HG03558 (cell line): Measurements from ENCODE around the gene LIPN.

ENCODE experiments used
- ATAC-seq: cut with Tn5 transposase; IDR thresholded peaks from one replicate; pipeline ENCODE4 v1.9.1; 2021; ENCODE audit warnings: moderate number of reproducible peaks; ENCODE audit not compliant: unreplicated experiment; ENCODE audit errors: extremely low read depth

The LIPN gene

GRCh38 chr10:88781206-88781605 lies 21.4 kb downstream of the LIPN start:
- ATAC-seq, result no peak

- ATAC-seq, result no peak
Observed at GRCh38 chr10:88782222-88782621, 22.4 kb downstream of the LIPN start.

DNA sequence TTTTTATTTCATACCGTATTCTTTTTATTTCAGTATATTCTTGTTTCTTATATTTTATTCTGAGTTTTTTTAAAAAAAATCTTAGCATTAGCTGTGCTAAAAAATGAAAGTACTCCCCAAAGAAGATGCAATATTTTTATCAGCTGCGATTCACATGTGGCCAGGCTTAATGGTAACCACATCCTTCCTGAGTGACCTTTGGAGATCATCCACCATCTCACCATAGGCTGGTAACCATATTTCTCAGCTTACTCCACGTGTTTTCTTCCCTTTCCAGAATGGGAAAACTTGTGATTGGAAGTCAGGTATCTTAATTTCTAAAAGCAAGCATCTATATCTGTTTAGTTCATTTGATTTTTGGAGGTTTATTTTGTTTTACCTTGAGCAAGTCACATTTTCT lies 23.9 kb downstream of the LIPN start:
- no peak for ATAC-seq

- ATAC-seq, result no peak
Observed at GRCh38 chr10:88786032-88786770, 26.4 kb downstream of the LIPN start.

- ATAC-seq, result no peak
Observed at GRCh38 chr10:88787463-88787862, 27.6 kb downstream of the LIPN start.

DNA sequence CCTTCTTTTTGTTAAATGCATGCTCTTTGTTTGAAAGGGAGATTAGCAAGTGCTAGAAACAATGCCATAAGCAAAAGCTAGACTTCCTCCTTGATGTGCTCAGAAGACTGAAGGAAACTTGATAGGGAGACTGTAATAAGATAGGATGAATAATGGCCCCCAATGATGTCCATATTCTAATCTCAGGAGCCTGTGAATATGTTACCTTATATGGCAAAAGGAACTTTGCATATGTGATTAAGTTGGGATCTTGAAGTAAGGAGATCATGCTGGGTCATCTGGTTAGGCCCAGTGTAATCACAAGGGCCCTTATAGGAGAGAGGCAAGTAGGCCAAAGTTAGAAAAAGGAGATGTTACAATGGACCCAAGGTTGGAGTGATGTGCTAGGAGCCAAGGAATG lies 29.1 kb downstream of the LIPN start:
- no peak for ATAC-seq

- no peak for ATAC-seq
Observed at GRCh38 chr10:88791924-88792323, 32.1 kb downstream of the LIPN start.

- no peak for ATAC-seq
Observed at GRCh38 chr10:88792661-88793060, 32.8 kb downstream of the LIPN start.

- ATAC-seq, result peak; percentile 42
Observed at GRCh38 chr10:88793712-88794299, 34.0 kb downstream of the LIPN start.

DNA sequence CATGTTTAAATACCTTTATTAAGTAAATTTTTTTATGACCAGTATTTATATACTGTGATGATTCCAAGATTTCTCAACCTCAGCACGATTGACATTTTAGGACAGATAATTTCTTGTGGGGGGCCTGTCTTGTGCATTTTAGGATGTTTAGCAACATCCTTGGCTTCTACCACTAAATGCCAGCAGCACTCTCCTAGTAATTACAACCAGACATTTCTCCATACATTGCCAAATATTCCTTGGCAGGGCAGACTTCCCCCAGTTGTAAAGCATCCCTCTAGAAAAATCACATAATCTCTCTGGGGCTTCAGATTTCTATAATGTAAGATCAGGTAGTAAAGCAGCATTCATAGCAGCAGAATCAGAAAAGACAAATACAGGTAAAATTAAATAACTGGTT lies 34.9 kb downstream of the LIPN start:
- no peak for ATAC-seq

GRCh38 chr10:88800152-88801125 lies 40.6 kb downstream of the LIPN start:
- no peak for ATAC-seq

- ATAC-seq, result no peak
Observed at GRCh38 chr10:88802523-88803285, 42.9 kb downstream of the LIPN start, which contains the start of gene LIPM. Gene LIPM (plus strand): TSS chr10:88802730. CDS start chr10:88802897, 167 bp downstream.

GRCh38 chr10:88803641-88804040 lies 43.8 kb downstream of the LIPN start:
- ATAC-seq, result no peak

- no peak for ATAC-seq
Observed at GRCh38 chr10:88804083-88804812, 44.4 kb downstream of the LIPN start.

DNA sequence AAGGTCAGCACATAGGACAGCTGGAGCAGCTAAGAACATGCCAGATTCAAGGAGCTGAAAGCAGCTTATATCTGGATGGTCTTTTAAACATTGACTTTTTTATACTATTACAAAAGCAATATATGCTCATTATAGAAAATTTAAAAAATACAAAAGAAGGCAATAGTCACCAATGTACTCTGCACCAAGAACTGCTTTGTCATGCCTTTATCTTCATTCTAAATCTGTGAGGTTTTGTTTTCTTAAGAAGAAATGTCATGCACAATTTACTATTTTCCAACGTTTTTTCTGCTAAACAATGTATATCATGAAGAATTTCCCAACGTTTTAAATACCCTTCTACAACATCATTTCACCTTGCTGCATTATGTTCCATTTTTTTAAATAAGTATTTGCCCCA lies 45.5 kb downstream of the LIPN start:
- ATAC-seq, result no peak

DNA sequence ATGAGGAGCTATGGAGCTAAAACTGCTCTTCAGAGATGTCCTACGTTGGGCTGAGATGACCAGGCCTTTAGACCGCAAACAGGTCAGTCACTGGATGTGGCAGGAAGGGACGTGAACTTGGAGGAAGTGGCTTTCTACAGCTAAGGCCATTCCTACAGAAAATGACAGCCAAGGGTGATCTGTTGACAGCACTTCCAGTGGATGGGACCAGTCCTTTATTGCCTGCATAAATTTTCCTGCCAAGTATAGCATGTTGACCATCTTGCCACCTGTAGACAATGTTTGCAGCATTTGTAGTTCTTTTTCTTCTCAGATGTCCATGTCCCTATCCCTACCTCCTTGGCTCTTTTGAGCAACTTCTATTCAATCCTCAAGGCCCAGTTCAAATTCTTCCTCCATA lies 46.1 kb downstream of the LIPN start:
- ATAC-seq, result no peak

GRCh38 chr10:88809621-88810020 lies 49.8 kb downstream of the LIPN start:
- no peak for ATAC-seq

DNA sequence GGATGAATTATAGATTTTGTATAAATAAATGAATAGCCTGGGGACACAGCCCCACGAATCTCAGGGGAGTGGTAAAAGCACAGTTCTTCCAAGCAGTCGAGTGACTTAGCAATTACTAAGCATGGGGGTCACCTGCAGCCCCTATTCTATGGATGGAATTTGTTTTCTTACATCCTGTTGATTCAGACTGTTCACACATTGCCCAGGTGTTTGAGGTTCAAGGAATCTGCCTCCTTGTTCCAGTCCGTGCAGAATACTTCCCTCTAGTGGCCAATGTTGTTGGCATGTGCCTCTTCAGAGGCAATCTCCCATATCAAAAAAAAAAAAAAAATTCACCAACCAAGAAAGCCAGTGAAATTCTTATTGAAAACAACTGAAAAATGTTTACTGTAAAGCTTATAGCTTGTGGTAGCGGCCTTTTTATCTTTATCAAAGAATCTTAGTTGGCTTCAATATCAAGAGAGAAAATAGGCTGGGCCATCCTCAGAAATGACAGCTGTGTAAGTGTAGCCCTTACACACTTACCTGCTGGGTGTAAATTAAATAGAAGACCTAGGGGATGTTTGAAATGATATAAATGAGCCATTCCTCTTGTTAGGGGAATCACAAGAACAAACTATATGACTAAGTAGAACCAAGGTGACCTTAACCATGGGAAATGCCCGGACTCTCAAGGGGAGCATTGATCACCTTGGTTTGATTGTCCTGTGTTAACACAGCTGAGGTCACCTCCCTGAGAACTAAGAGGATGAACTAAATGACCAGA lies 50.6 kb downstream of the LIPN start:
- ATAC-seq, result no peak

GRCh38 chr10:88813200-88813599 lies 53.4 kb downstream of the LIPN start:
- no peak for ATAC-seq
